ENCODE results near the gene GALNT13.

DNA sequence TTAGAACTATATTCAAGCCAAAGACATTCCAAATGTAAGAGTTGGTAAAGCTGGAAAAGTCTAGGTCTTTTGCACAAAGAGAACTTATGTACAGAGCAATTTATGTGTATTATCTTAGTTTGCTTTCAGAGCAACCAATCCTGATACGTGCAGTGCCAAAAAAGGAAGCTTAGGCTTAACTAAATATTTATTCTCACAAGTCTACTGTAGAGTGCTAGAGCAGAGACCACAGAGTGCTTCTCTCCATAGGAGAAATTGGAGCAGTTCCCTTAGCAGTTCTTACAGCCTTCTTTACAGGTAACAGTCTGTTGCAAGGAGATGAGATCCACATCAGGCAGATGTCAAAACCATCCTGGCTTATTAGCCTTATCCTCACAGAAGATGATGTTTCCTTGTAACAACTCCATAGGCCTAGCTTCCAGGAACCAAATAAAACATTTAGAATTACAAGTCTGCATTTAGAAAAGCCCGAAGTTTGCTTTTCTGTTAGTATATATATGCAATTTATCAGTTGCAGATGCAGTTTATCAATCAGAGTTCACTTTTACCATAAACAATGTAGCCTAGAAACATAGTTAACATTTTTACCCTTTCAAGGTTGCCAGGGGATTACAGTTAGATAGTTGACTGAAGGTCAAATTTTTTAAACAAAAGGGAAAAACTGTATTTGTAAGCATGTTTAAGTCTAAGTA is 576.2 kb downstream of the GALNT13 start:
- TF ChIP-seq KDM1A (IDR thresholded peaks at IDR 0.05; ENCODE audit: borderline replicate concordance) (no peak), SREBF2 (IDR thresholded peaks at IDR 0.05; ENCODE audit: low read length) (no peak), POLR2AphosphoS5 (IDR thresholded peaks at IDR 0.05; ENCODE audit: low read length) (no peak), RAD21 (IDR thresholded peaks at IDR 0.05; ENCODE audit: insufficient read depth, low read depth, low read length) (no peak), IRF4 (IDR thresholded peaks at IDR 0.05; ENCODE audit: low read depth, low read length) (no peak), CREB1 (IDR thresholded peaks at IDR 0.05; ENCODE audit: low read depth) (no peak), CBFB (IDR thresholded peaks at IDR 0.05; ENCODE audit: low read depth) (no peak)
- TF ChIP-seq, protein P1, sequence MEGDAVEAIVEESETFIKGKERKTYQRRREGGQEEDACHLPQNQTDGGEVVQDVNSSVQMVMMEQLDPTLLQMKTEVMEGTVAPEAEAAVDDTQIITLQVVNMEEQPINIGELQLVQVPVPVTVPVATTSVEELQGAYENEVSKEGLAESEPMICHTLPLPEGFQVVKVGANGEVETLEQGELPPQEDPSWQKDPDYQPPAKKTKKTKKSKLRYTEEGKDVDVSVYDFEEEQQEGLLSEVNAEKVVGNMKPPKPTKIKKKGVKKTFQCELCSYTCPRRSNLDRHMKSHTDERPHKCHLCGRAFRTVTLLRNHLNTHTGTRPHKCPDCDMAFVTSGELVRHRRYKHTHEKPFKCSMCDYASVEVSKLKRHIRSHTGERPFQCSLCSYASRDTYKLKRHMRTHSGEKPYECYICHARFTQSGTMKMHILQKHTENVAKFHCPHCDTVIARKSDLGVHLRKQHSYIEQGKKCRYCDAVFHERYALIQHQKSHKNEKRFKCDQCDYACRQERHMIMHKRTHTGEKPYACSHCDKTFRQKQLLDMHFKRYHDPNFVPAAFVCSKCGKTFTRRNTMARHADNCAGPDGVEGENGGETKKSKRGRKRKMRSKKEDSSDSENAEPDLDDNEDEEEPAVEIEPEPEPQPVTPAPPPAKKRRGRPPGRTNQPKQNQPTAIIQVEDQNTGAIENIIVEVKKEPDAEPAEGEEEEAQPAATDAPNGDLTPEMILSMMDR (IDR thresholded peaks at IDR 0.05 in 2 of 3, conservative IDR thresholded peaks at IDR 0.05 in 1 of 3; ENCODE audit: control insufficient read depth in 2 of 3, extremely low read depth in 1 of 3, insufficient read depth in 1 of 3, low read depth in 3 of 3, low read length in 3 of 3) = no peak
- TF ChIP-seq, protein P2, sequence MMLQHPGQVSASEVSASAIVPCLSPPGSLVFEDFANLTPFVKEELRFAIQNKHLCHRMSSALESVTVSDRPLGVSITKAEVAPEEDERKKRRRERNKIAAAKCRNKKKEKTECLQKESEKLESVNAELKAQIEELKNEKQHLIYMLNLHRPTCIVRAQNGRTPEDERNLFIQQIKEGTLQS (IDR thresholded peaks at IDR 0.05; ENCODE audit: borderline replicate concordance, extremely low read depth, low read depth, low read length) = no peak
- TF ChIP-seq, protein P3, sequence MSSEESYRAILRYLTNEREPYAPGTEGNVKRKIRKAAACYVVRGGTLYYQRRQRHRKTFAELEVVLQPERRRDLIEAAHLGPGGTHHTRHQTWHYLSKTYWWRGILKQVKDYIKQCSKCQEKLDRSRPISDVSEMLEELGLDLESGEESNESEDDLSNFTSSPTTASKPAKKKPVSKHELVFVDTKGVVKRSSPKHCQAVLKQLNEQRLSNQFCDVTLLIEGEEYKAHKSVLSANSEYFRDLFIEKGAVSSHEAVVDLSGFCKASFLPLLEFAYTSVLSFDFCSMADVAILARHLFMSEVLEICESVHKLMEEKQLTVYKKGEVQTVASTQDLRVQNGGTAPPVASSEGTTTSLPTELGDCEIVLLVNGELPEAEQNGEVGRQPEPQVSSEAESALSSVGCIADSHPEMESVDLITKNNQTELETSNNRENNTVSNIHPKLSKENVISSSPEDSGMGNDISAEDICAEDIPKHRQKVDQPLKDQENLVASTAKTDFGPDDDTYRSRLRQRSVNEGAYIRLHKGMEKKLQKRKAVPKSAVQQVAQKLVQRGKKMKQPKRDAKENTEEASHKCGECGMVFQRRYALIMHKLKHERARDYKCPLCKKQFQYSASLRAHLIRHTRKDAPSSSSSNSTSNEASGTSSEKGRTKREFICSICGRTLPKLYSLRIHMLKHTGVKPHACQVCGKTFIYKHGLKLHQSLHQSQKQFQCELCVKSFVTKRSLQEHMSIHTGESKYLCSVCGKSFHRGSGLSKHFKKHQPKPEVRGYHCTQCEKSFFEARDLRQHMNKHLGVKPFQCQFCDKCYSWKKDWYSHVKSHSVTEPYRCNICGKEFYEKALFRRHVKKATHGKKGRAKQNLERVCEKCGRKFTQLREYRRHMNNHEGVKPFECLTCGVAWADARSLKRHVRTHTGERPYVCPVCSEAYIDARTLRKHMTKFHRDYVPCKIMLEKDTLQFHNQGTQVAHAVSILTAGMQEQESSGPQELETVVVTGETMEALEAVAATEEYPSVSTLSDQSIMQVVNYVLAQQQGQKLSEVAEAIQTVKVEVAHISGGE (CRISPR knock-in tag; IDR thresholded peaks at IDR 0.05) = no peak
- TF ChIP-seq, protein P4, sequence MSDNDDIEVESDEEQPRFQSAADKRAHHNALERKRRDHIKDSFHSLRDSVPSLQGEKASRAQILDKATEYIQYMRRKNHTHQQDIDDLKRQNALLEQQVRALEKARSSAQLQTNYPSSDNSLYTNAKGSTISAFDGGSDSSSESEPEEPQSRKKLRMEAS (IDR thresholded peaks at IDR 0.05; ENCODE audit: low read depth, low read length) = no peak

Data from GM12878 (cell line).